Upper lobe of left lung (tissue), 6 donors: ENCODE data around the gene ATP2A1. TPM values are rescaled to one million over a fixed set of nuclear protein-coding genes. Genes with fewer than 3 reads are reported as not detected.
A peak's percentile ranks its signal among the peaks of the same experiment; 100 is the strongest.

ENCODE experiments used
- ATAC-seq, 2 donors: fragments of 200-7000 bp; cut with Tn5 transposase; one replicate each; pipeline ENCODE4 v1.9.1; 2022; ENCODE audit warnings: mild to moderate bottlenecking in 2 of 2, moderate library complexity in 2 of 2; ENCODE audit not compliant: low FRiP score in 2 of 2
- DNase-seq, 2 donors: peaks; one replicate each; pipeline ENCODE4 v3.0.0-alpha.2; 2019 to 2020
- H3K27ac ChIP-seq, 4 donors: fragments of 200-600 bp; sonication (generic); one replicate each; pipeline ENCODE4 v1.5.1; 2016 to 2019
- H3K27me3 ChIP-seq, 4 donors: fragments of 200-600 bp; sonication (generic); one replicate each; pipeline ENCODE4 v1.5.1; 2017 to 2019
- H3K36me3 ChIP-seq, 4 donors: fragments of 200-600 bp; sonication (generic); one replicate each; pipeline ENCODE4 v1.5.1; 2016 to 2019
- H3K4me1 ChIP-seq, 4 donors: fragments of 200-600 bp; sonication (generic); one replicate each; pipeline ENCODE4 v1.5.1; 2018 to 2019
- H3K4me3 ChIP-seq, 4 donors: fragments of 200-600 bp; sonication (generic); one replicate each; pipeline ENCODE4 v1.5.1; 2017 to 2019; ENCODE audit warnings: mild to moderate bottlenecking in 2 of 4, moderate library complexity in 1 of 4
- H3K9me3 ChIP-seq, 4 donors: fragments of 200-600 bp; sonication (generic); one replicate each; pipeline ENCODE4 v1.5.1; 2018 to 2019
- CTCF ChIP-seq, 6 experiments: fragments of 450-650 bp in 4 of 6; fragments of 200-600 bp in 2 of 6; sonication (generic) in 2 of 6; IDR thresholded peaks; one replicate each; pipeline ENCODE4 v1.5.1; 2016 to 2019; ENCODE audit warnings: antibody characterized with exemption in 6 of 6
- EP300 ChIP-seq, 4 donors: sonication (generic); formaldehyde crosslinking; IDR thresholded peaks; one replicate each; pipeline ENCODE4 v1.5.1; 2017; ENCODE audit warnings: antibody characterized with exemption in 4 of 4, control low read depth in 2 of 4
- POLR2A ChIP-seq, 4 donors: fragments of 450-650 bp; IDR thresholded peaks; one replicate each; pipeline ENCODE4 v1.5.1; 2016 to 2017; ENCODE audit warnings: antibody characterized with exemption in 4 of 4, mild to moderate bottlenecking in 2 of 4
- POLR2AphosphoS5 ChIP-seq, 2 donors: sonication (generic); formaldehyde crosslinking; IDR thresholded peaks; one replicate each; pipeline ENCODE4 v1.5.1; 2017; ENCODE audit warnings: antibody characterized with exemption in 2 of 2
- WGBS, 2 donors: methylation state at CpG; one replicate each; pipeline ENCODE4 v1.1.5; 2017 to 2018; 5-methylcytosine and 5-hydroxymethylcytosine counted together
- total RNA-seq, 6 donors: library from RNA; depleted of rRNA in 4 of 6; stranded (reverse); fragments of >200 nt in 4 of 6; gene quantifications; one replicate each; pipeline versions ENCODE4 v1.1.0 to v1.2.1, GENCODE V29; 2016 to 2021
- donor health status: DM: no; HTN: no; CAD: no; lungs with moderate emphysema.
- donor health status: DM: no; HTN: yes; CAD: no; lungs with severe emphysema.

Gene ATP2A1
- total RNA-seq, 6 donors from 2014 or later = 0.15 to 4.2 (median 0.57) TPM

- Histone ChIP-seq H3K4me3 (no peak overlapping the region), H3K36me3 (peaks cover 8 to 46% (median 37%) of the 10 kb centered on the region in 4 donors), H3K4me1 (peaks cover 19 to 26% (median 21%) of the 10 kb centered on the region in 4 donors), H3K27me3 (no peaks in the 10 kb centered on the region), H3K27ac (no peak overlapping the region), H3K9me3 (no peaks in the 10 kb centered on the region)
- 89 to 92% methylated on average over 16 to 19 of the region's 19 CpGs for WGBS, 2 donors
- DNase-seq (no peak), ATAC-seq (no peak)
- no peak for TF ChIP-seq POLR2A (IDR thresholded peaks at IDR 0.05)
- TF ChIP-seq POLR2AphosphoS5 (IDR thresholded peaks at IDR 0.05) = no peak
- no peak for TF ChIP-seq EP300 (IDR thresholded peaks at IDR 0.05)
- TF ChIP-seq CTCF (IDR thresholded peaks at IDR 0.05) = no peak
These were observed 33.9 kb upstream of the ATP2A1 start for GRCh38 chr16:28844226-28844885.

- peak in 1 of 2 donors; percentile 70 for DNase-seq
- WGBS, 2 donors = 61 to 66% methylated on average over 10 of the region's 10 CpGs
- no peaks in the 10 kb centered on the region for H3K9me3 ChIP-seq
- TF ChIP-seq CTCF (IDR thresholded peaks at IDR 0.05) = no peak
- no peak for TF ChIP-seq EP300 (IDR thresholded peaks at IDR 0.05)
- TF ChIP-seq POLR2AphosphoS5 (IDR thresholded peaks at IDR 0.05) = no peak
- H3K4me1 ChIP-seq = peaks cover 19 to 26% (median 21%) of the 10 kb centered on the region in 4 donors
- H3K36me3 ChIP-seq = peaks cover 8 to 46% (median 37%) of the 10 kb centered on the region in 4 donors
- peak overlapping the region in 3 of 4 donors; percentile 65 to 93 (median 89) for H3K27ac ChIP-seq
- ATAC-seq = peak in 1 of 2 donors; percentile 54
- H3K27me3 ChIP-seq = no peaks in the 10 kb centered on the region
- H3K4me3 ChIP-seq = peak overlapping the region; percentile 64 to 98 (median 80)
These were observed 33.0 kb upstream of the ATP2A1 start for GRCh38 chr16:28845293-28845692.

- Histone ChIP-seq H3K9me3 (no peaks in the 10 kb centered on the region), H3K4me1 (peaks cover 19 to 26% (median 21%) of the 10 kb centered on the region in 4 donors), H3K27ac (peak overlapping the region; percentile 65 to 93 (median 89)), H3K36me3 (peaks cover 8 to 44% (median 36%) of the 10 kb centered on the region in 4 donors), H3K4me3 (peak overlapping the region; percentile 64 to 98 (median 80)), H3K27me3 (no peaks in the 10 kb centered on the region)
- ATAC-seq = no peak
- TF ChIP-seq POLR2AphosphoS5 (IDR thresholded peaks at IDR 0.05) = no peak
- no peak for TF ChIP-seq CTCF (IDR thresholded peaks at IDR 0.05)
- TF ChIP-seq EP300 (IDR thresholded peaks at IDR 0.05) = no peak
- TF ChIP-seq POLR2A (IDR thresholded peaks at IDR 0.05) = no peak
- no peak for DNase-seq
- 0% methylated on average over 16 of the region's 16 CpGs; no CpG with 5 or more reads in 1 of the 2 donors for WGBS, 2 donors
These were observed 32.6 kb upstream of the ATP2A1 start for GRCh38 chr16:28845761-28846079.

- WGBS, 2 donors = 0% methylated on average over 11 to 56 of the region's 73 CpGs
- no peaks in the 10 kb centered on the region for H3K27me3 ChIP-seq
- ATAC-seq (peak; percentile 98), DNase-seq (peak; percentile 97 to 99)
- peak within 1 kb of the TSS; percentile 80 to 93 (median 89) for H3K27ac ChIP-seq
- peak within 1 kb of the TSS; percentile 64 to 98 (median 80) for H3K4me3 ChIP-seq
- H3K36me3 ChIP-seq = peaks cover 8 to 38% (median 34%) of the 10 kb centered on the region in 4 donors
- TF ChIP-seq POLR2A (IDR thresholded peaks at IDR 0.05) (peak in 2 of 4 donors; percentile 16 to 76), CTCF (IDR thresholded peaks at IDR 0.05) (peak; percentile 64 to 90 (median 83)), POLR2AphosphoS5 (IDR thresholded peaks at IDR 0.05) (peak; percentile 81 to 85), EP300 (IDR thresholded peaks at IDR 0.05) (peak in 1 of 4 donors; percentile 36)
- peaks cover 19 to 26% (median 21%) of the 10 kb centered on the region in 4 donors for H3K4me1 ChIP-seq
- no peaks in the 10 kb centered on the region for H3K9me3 ChIP-seq
These were observed 32.0 kb upstream of the ATP2A1 start, which contains the start of gene TUFM for GRCh38 chr16:28846080-28846932. Gene TUFM (minus strand): TSS chr16:28846348. CDS start chr16:28846269, 79 bp downstream.
